Endodermal cell (in vitro differentiated cells): Measurements from ENCODE around the gene PATE1. TPM values are rescaled to one million over a fixed set of nuclear protein-coding genes. Genes with fewer than 3 reads are reported as not detected.

Source experiments
- DNase-seq: peaks from one replicate; pipeline ENCODE4 v3.0.0-alpha.2; 2017
- H3K27ac ChIP-seq: 2 replicates; pipeline ENCODE4 v1.5.1; 2013; ENCODE audit warnings: mild to moderate bottlenecking, low read depth, low read length, moderate library complexity
- H3K27me3 ChIP-seq: 2 replicates; pipeline ENCODE4 v1.6.1; 2013; ENCODE audit warnings: mild to moderate bottlenecking, low read length, moderate library complexity; ENCODE audit not compliant: insufficient read depth, control insufficient read depth, poor library complexity, severe bottlenecking
- H3K36me3 ChIP-seq: 2 replicates; pipeline ENCODE4 v1.7.0; 2013; ENCODE audit warnings: mild to moderate bottlenecking, low read length, moderate library complexity; ENCODE audit not compliant: control insufficient read depth, insufficient read depth
- H3K4me1 ChIP-seq: one replicate; pipeline ENCODE4 v1.7.0; 2013; ENCODE audit warnings: low read length; ENCODE audit not compliant: control insufficient read depth, insufficient read depth
- H3K4me3 ChIP-seq: 2 replicates; pipeline ENCODE4 v1.5.1; 2013; ENCODE audit warnings: mild to moderate bottlenecking, low read length, moderate library complexity
- H3K9ac ChIP-seq: 2 replicates; pipeline ENCODE4 v1.6.1; 2013; ENCODE audit warnings: mild to moderate bottlenecking, low read length, moderate library complexity; ENCODE audit not compliant: poor library complexity, severe bottlenecking; ENCODE audit errors: extremely low read depth
- H3K9me3 ChIP-seq: 2 replicates; pipeline ENCODE4 v1.6.1; 2013; ENCODE audit warnings: mild to moderate bottlenecking, low read length, moderate library complexity; ENCODE audit not compliant: control insufficient read depth
- H3K27ac Mint-ChIP-seq: 2 replicates; pipeline ENCODE4 v1.8.0; 2020; ENCODE audit warnings: mixed read lengths
- H3K27me3 Mint-ChIP-seq: 2 replicates; pipeline ENCODE4 v1.8.0; 2021; ENCODE audit warnings: mild to moderate bottlenecking, mixed read lengths; ENCODE audit not compliant: insufficient read depth
- H3K36me3 Mint-ChIP-seq: 2 replicates; pipeline ENCODE4 v1.8.0; 2020; ENCODE audit warnings: low read depth, mixed read lengths
- H3K4me1 Mint-ChIP-seq: 2 replicates; pipeline ENCODE4 v1.8.0; 2020; ENCODE audit warnings: mixed read lengths
- H3K4me3 Mint-ChIP-seq: 2 replicates; pipeline ENCODE4 v1.8.0; 2020; ENCODE audit warnings: mild to moderate bottlenecking, moderate library complexity, mixed read lengths
- H3K9me3 Mint-ChIP-seq: 2 replicates; pipeline ENCODE4 v1.8.0; 2020; ENCODE audit warnings: mild to moderate bottlenecking, mixed read lengths
- CTCF ChIP-seq: fragments of 200-600 bp; sonication (generic); conservative IDR thresholded peaks from 2 replicates; pipeline ENCODE4 v1.5.0; 2021; ENCODE audit warnings: antibody characterized with exemption, mild to moderate bottlenecking
- WGBS, 2 experiments: methylation state at CpG; one replicate each; pipeline versions ENCODE4 v1.1.5 to v1.1.7; 2013; ENCODE audit warnings: missing lambda C conversion rate in 2 of 2, mixed read lengths in 1 of 2; ENCODE audit not compliant: insufficient coverage in 1 of 2, insufficient read length in 1 of 2; 5-methylcytosine and 5-hydroxymethylcytosine counted together
- total RNA-seq, 2 donors: library from RNA; stranded (reverse); fragmentation: NEBNext Ultra II Directional in 1 of 2; extraction: Animal tissue kit (Norgen Biotek cat#: 25700) in 1 of 2; gene quantifications; 2 replicates in 1 of 2; 3 replicates in 1 of 2; pipeline ENCODE4 v1.2.1, GENCODE V29; 2021

The PATE1 gene
- total RNA-seq, 2 donors from 2014 or later = not detected

DNA sequence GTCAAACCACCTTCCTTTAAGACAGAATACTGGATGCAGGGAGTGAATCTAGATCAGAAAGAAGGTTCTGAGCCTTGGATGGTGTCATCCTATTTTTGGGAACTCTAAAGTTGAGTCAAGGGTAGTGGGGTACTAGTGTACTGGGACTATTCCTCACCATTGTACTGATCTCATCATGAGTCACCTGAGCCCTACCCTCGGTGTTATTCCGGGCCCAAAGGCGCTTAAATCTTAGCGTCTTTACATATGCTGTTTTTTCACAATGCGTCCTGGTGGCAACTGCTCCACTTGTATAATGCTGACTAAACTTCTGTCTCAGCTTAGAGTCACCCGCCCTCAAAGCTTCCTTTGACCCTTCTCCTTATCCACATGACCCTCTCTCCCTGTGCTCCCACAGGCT lies 25.3 kb upstream of the PATE1 start:
- Histone ChIP-seq H3K4me1 (no peaks in the 10 kb centered on the region), H3K9ac (no peak overlapping the region), H3K27ac (no peak overlapping the region), H3K27me3 (no peaks in the 10 kb centered on the region), H3K9me3 (no peaks in the 10 kb centered on the region), H3K4me3 (no peak overlapping the region), H3K36me3 (no peaks in the 10 kb centered on the region)
- Mint-ChIP-seq H3K9me3 (peaks cover 19% of the 10 kb centered on the region), H3K4me3 (no peak overlapping the region), H3K36me3 (no peaks in the 10 kb centered on the region), H3K27me3 (peaks cover 10% of the 10 kb centered on the region), H3K27ac (no peak overlapping the region), H3K4me1 (no peaks in the 10 kb centered on the region)
- WGBS, 2 experiments = 83 to 94% methylated on average over 5 to 6 of the region's 6 CpGs
- no peak for DNase-seq
- TF ChIP-seq CTCF = no peak

DNA sequence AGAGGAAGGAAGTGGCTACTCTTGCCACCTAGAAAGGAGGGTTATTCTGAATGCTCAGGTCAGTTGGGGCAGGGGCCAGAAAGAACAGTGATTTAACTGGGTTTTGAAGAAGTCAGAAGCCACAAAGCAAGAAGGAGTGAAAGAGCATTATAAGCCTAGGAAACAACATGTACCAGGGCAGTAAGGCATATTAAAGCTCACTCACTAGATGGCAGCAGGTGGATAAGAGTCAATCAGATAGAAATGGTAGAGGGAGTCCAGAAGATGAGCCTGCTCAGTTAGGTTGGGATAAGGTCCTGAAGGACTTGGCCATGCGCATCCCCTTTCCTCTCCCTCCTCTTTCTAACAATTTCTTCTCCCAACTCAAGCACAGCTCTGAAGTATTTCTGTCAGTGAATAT lies 22.0 kb upstream of the PATE1 start:
- H3K9me3 Mint-ChIP-seq = no peaks in the 10 kb centered on the region
- Histone ChIP-seq H3K9ac (no peak overlapping the region), H3K4me3 (no peak overlapping the region), H3K27me3 (no peaks in the 10 kb centered on the region), H3K4me1 (no peaks in the 10 kb centered on the region), H3K27ac (no peak overlapping the region), H3K36me3 (no peaks in the 10 kb centered on the region), H3K9me3 (no peaks in the 10 kb centered on the region)
- H3K36me3 Mint-ChIP-seq = no peaks in the 10 kb centered on the region
- peak; percentile 49 for DNase-seq
- no peaks in the 10 kb centered on the region for H3K4me1 Mint-ChIP-seq
- H3K27ac Mint-ChIP-seq = no peak overlapping the region
- peaks cover 11% of the 10 kb centered on the region for H3K27me3 Mint-ChIP-seq
- no peak overlapping the region for H3K4me3 Mint-ChIP-seq
- no CpG with 5 or more reads among the region's 1 CpG for WGBS, 2 experiments
- peak; percentile 64 for TF ChIP-seq CTCF

DNA sequence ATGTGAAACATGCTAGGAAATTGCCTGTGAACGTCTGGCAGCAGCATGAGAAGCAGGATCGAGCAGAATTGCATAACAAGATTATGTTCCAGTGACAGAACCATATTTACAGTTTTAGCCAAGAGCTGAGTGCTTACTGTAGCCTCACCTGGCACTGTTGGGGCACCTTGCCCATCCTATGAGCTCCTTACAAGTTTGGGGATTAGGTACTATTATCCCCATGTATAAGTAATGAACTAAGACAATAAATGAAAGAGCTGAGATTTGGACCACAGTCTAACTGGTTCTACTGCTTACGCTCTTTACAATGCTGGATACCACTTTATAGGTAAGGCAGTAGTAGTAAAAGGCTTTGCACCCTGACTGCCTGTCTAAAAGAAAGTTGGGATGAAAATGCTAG lies 17.1 kb upstream of the PATE1 start:
- Mint-ChIP-seq H3K36me3 (no peaks in the 10 kb centered on the region), H3K4me1 (no peaks in the 10 kb centered on the region), H3K27ac (no peak overlapping the region), H3K9me3 (no peaks in the 10 kb centered on the region), H3K27me3 (peaks cover 1% of the 10 kb centered on the region), H3K4me3 (no peak overlapping the region)
- Histone ChIP-seq H3K27me3 (no peaks in the 10 kb centered on the region), H3K36me3 (no peaks in the 10 kb centered on the region), H3K4me1 (no peaks in the 10 kb centered on the region), H3K27ac (no peak overlapping the region), H3K9ac (no peak overlapping the region), H3K9me3 (no peaks in the 10 kb centered on the region), H3K4me3 (no peak overlapping the region)
- 84 to 92% methylated on average over 2 to 3 of the region's 3 CpGs for WGBS, 2 experiments
- DNase-seq = no peak
- TF ChIP-seq CTCF = no peak
